ENCODE data around the gene SRGN. TPM values are rescaled to one million over a fixed set of nuclear protein-coding genes. Genes with fewer than 3 reads are reported as not detected.
A peak's percentile ranks its signal among the peaks of the same experiment; 100 is the strongest.
"Not testable (repeated sequence)": the region's sequence is repeated elsewhere in the genome, so short reads cannot be mapped to it uniquely, and the experiment has no call there.

Gene SRGN
- total RNA-seq (100 to 1,000 TPM in 3 of 5 experiments, 10 to 100 TPM in 2; 66.6 to 748 (median 227) TPM), polyA plus RNA-seq (100 to 1,000 TPM in 1 of 2 donors, 10 to 100 TPM in 1; 79.1 to 118 TPM), total RNA-seq (243 reads per million, percentile 94 among the genes with 10 or more reads in this experiment)

GRCh38 chr10:69087590-69088470 is at the start of gene SRGN:
TSS of gene SRGN (plus strand) at chr10:69088103. CDS start at chr10:69088158, 55 bp downstream.
- H3K4me1 Mint-ChIP-seq = peaks cover 25 to 66% (median 58%) of the 10 kb centered on the region in 7 donors
- peak within 1 kb of the TSS; percentile 85 to 95 (median 93) for H3K4me3 Mint-ChIP-seq
- intact Hi-C loops (cut with micrococcal nuclease) = loop anchor here (1.0 to 2.0 kb wide), 10 partner anchors 23 to 757 kb away; partner anchors contain the start of genes CCAR1 (in 1 of the 2), DDX21 (in 1 of the 2), DDX50 (in 1 of the 2) and HNRNPH3 (in 1 of the 2)
- DNase-seq (peak; percentile 54 to 94 (median 87)), ATAC-seq (peak; percentile 76)
- Histone ChIP-seq H3K4me3 (ENCODE audit: low read length) (peak within 1 kb of the TSS; percentile 84), H3K36me3 (ENCODE audit: control insufficient read depth in 2 of 3, insufficient read depth in 3 of 3, low read length in 3 of 3) (no peaks in the 10 kb centered on the region), H3K27me3 (ENCODE audit: control insufficient read depth in 2 of 2, insufficient read depth in 2 of 2, low read length in 2 of 2) (no peaks in the 10 kb centered on the region), H3K4me1 (ENCODE audit: control insufficient read depth in 2 of 2, insufficient read depth in 2 of 2, low read length in 2 of 2) (peaks cover 28 to 46% of the 10 kb centered on the region in 2 donors), H3K9me3 (ENCODE audit: control insufficient read depth in 2 of 3, low read length in 3 of 3) (no peaks in the 10 kb centered on the region), H3K27ac (ENCODE audit: low read depth, low read length) (peak within 1 kb of the TSS; percentile 97)
- H3K9me3 Mint-ChIP-seq = no peaks in the 10 kb centered on the region
- ChIA-PET CTCF (interaction anchor here (0.8 to 2.3 kb wide), 3 partner anchors 25 to 83 kb away, joined by 3 to 5 read pairs (median 3); no protein-coding TSS in a partner anchor), POLR2A (interaction anchor here (0.5 to 3.4 kb wide), 15 partner anchors 8 to 535 kb away, joined by 3 to 24 read pairs (median 3); partner anchors contain the start of gene KIFBP)
- no peaks in the 10 kb centered on the region for H3K27me3 Mint-ChIP-seq
- peaks cover 0 to 26% (median 0%) of the 10 kb centered on the region in 5 donors for H3K36me3 Mint-ChIP-seq
- peak within 1 kb of the TSS; percentile 93 to 99 (median 98) for H3K27ac Mint-ChIP-seq

GRCh38 chr10:69040904-69041303 is 47.0 kb upstream of the SRGN start:
- CTCF ChIA-PET = interaction anchor here (0.6 kb wide), 1 partner anchor 141 kb away, joined by 4 read pairs; no protein-coding TSS in a partner anchor
- POLR2A ChIA-PET; H3K9me3 ChIP-seq (ENCODE audit: control insufficient read depth in 2 of 3, low read length in 3 of 3); H3K27ac ChIP-seq (ENCODE audit: low read depth, low read length); H3K36me3 Mint-ChIP-seq; H3K27me3 Mint-ChIP-seq; DNase-seq; ATAC-seq; H3K4me3 ChIP-seq (ENCODE audit: low read length); intact Hi-C loops (cut with micrococcal nuclease); H3K9me3 Mint-ChIP-seq; H3K27me3 ChIP-seq (ENCODE audit: control insufficient read depth in 2 of 2, insufficient read depth in 2 of 2, low read length in 2 of 2); H3K4me3 Mint-ChIP-seq; H3K36me3 ChIP-seq (ENCODE audit: control insufficient read depth in 2 of 3, insufficient read depth in 3 of 3, low read length in 3 of 3): not testable (repeated sequence)
- H3K4me1 ChIP-seq (ENCODE audit: control insufficient read depth in 2 of 2, insufficient read depth in 2 of 2, low read length in 2 of 2) = peaks cover 21 to 27% of the 10 kb centered on the region in 2 donors
- peaks cover 11 to 25% (median 23%) of the 10 kb centered on the region in 7 donors for H3K4me1 Mint-ChIP-seq
- peak overlapping the region in 1 of 9 donors; percentile 59 for H3K27ac Mint-ChIP-seq

- Mint-ChIP-seq H3K9me3 (peaks cover 0 to 2% (median 0%) of the 10 kb centered on the region in 11 donors), H3K27ac (no peak overlapping the region), H3K36me3 (peaks cover 0 to 4% (median 0%) of the 10 kb centered on the region in 5 donors), H3K27me3 (no peaks in the 10 kb centered on the region), H3K4me1 (peaks cover 11 to 31% (median 26%) of the 10 kb centered on the region in 7 donors), H3K4me3 (no peak overlapping the region)
- ATAC-seq (no peak), DNase-seq (no peak)
- Histone ChIP-seq H3K27ac (ENCODE audit: low read depth, low read length) (no peak overlapping the region), H3K4me1 (ENCODE audit: control insufficient read depth in 2 of 2, insufficient read depth in 2 of 2, low read length in 2 of 2) (peaks cover 23 to 38% of the 10 kb centered on the region in 2 donors), H3K4me3 (ENCODE audit: low read length) (no peak overlapping the region), H3K27me3 (ENCODE audit: control insufficient read depth in 2 of 2, insufficient read depth in 2 of 2, low read length in 2 of 2) (no peaks in the 10 kb centered on the region), H3K9me3 (ENCODE audit: control insufficient read depth in 2 of 3, low read length in 3 of 3) (no peaks in the 10 kb centered on the region), H3K36me3 (ENCODE audit: control insufficient read depth in 2 of 3, insufficient read depth in 3 of 3, low read length in 3 of 3) (no peaks in the 10 kb centered on the region)
- intact Hi-C loops (cut with micrococcal nuclease) = no loop called here
- ChIA-PET POLR2A (no interaction called here), CTCF (no interaction called here)
Measured at GRCh38 chr10:69042417-69042816, 45.5 kb upstream of the SRGN start.

GRCh38 chr10:69042838-69043237 is 45.1 kb upstream of the SRGN start:
- ChIA-PET CTCF (no interaction called here), POLR2A (no interaction called here)
- DNase-seq = no peak
- Histone ChIP-seq H3K27ac (ENCODE audit: low read depth, low read length) (no peak overlapping the region), H3K9me3 (ENCODE audit: control insufficient read depth in 2 of 3, low read length in 3 of 3) (no peaks in the 10 kb centered on the region), H3K4me3 (ENCODE audit: low read length) (no peak overlapping the region), H3K4me1 (ENCODE audit: control insufficient read depth in 2 of 2, insufficient read depth in 2 of 2, low read length in 2 of 2) (peaks cover 23 to 38% of the 10 kb centered on the region in 2 donors), H3K27me3 (ENCODE audit: control insufficient read depth in 2 of 2, insufficient read depth in 2 of 2, low read length in 2 of 2) (no peaks in the 10 kb centered on the region), H3K36me3 (ENCODE audit: control insufficient read depth in 2 of 3, insufficient read depth in 3 of 3, low read length in 3 of 3) (no peaks in the 10 kb centered on the region)
- Mint-ChIP-seq H3K27me3 (no peaks in the 10 kb centered on the region), H3K9me3 (peaks cover 0 to 2% (median 0%) of the 10 kb centered on the region in 11 donors), H3K4me3 (no peak overlapping the region), H3K36me3 (peaks cover 0 to 4% (median 0%) of the 10 kb centered on the region in 5 donors), H3K27ac (no peak overlapping the region), H3K4me1 (peaks cover 11 to 35% (median 26%) of the 10 kb centered on the region in 7 donors)
- intact Hi-C loops (cut with micrococcal nuclease) = no loop called here
- ATAC-seq = no peak

GRCh38 chr10:69043931-69044531 is 43.9 kb upstream of the SRGN start:
- DNase-seq = peak in 1 of 9 donors; percentile 11
- Histone ChIP-seq H3K9me3 (ENCODE audit: control insufficient read depth in 2 of 3, low read length in 3 of 3) (no peaks in the 10 kb centered on the region), H3K4me1 (ENCODE audit: control insufficient read depth in 2 of 2, insufficient read depth in 2 of 2, low read length in 2 of 2) (peaks cover 23 to 38% of the 10 kb centered on the region in 2 donors), H3K36me3 (ENCODE audit: control insufficient read depth in 2 of 3, insufficient read depth in 3 of 3, low read length in 3 of 3) (no peaks in the 10 kb centered on the region), H3K4me3 (ENCODE audit: low read length) (peak overlapping the region; percentile 20), H3K27ac (ENCODE audit: low read depth, low read length) (peak overlapping the region; percentile 50), H3K27me3 (ENCODE audit: control insufficient read depth in 2 of 2, insufficient read depth in 2 of 2, low read length in 2 of 2) (no peaks in the 10 kb centered on the region)
- H3K4me1 Mint-ChIP-seq = peaks cover 11 to 41% (median 28%) of the 10 kb centered on the region in 7 donors
- intact Hi-C loops (cut with micrococcal nuclease) = loop anchor here in 1 of 2 donors (2.0 kb wide), 1 partner anchor 17 kb away; no protein-coding TSS in a partner anchor
- H3K36me3 Mint-ChIP-seq = peaks cover 0 to 4% (median 0%) of the 10 kb centered on the region in 5 donors
- ChIA-PET CTCF (interaction anchor here (0.7 to 1.6 kb wide), 3 partner anchors 38 to 950 kb away, joined by 3 to 9 read pairs (median 5); partner anchors contain the start of gene SRGN), POLR2A (interaction anchor here (0.9 to 1.4 kb wide), 2 partner anchors 46 to 48 kb away, joined by 4 to 6 read pairs; no protein-coding TSS in a partner anchor)
- no peak for ATAC-seq
- peak overlapping the region in 9 of 10 donors; percentile 26 to 71 (median 50) for H3K4me3 Mint-ChIP-seq
- H3K9me3 Mint-ChIP-seq = peaks cover 0 to 2% (median 0%) of the 10 kb centered on the region in 11 donors
- H3K27ac Mint-ChIP-seq = peak overlapping the region; percentile 86 to 99 (median 91)
- no peaks in the 10 kb centered on the region for H3K27me3 Mint-ChIP-seq

- intact Hi-C loops (cut with micrococcal nuclease) = loop anchor here in 1 of 2 donors (2.0 kb wide), 1 partner anchor 16 kb away; no protein-coding TSS in a partner anchor
- H3K27ac ChIP-seq (ENCODE audit: low read depth, low read length) = peak overlapping the region; percentile 50
- peak in 1 of 9 donors; percentile 2 for DNase-seq
- Mint-ChIP-seq H3K27me3 (no peaks in the 10 kb centered on the region), H3K36me3 (peaks cover 0 to 4% (median 0%) of the 10 kb centered on the region in 5 donors), H3K4me1 (peaks cover 11 to 42% (median 29%) of the 10 kb centered on the region in 7 donors), H3K9me3 (peaks cover 0 to 2% (median 0%) of the 10 kb centered on the region in 11 donors), H3K4me3 (peak overlapping the region in 9 of 10 donors; percentile 26 to 71 (median 50)), H3K27ac (peak overlapping the region; percentile 86 to 99 (median 91))
- H3K27me3 ChIP-seq (ENCODE audit: control insufficient read depth in 2 of 2, insufficient read depth in 2 of 2, low read length in 2 of 2) = no peaks in the 10 kb centered on the region
- peak; percentile 12 for ATAC-seq
- no peaks in the 10 kb centered on the region for H3K9me3 ChIP-seq (ENCODE audit: control insufficient read depth in 2 of 3, low read length in 3 of 3)
- H3K4me1 ChIP-seq (ENCODE audit: control insufficient read depth in 2 of 2, insufficient read depth in 2 of 2, low read length in 2 of 2) = peaks cover 23 to 38% of the 10 kb centered on the region in 2 donors
- H3K36me3 ChIP-seq (ENCODE audit: control insufficient read depth in 2 of 3, insufficient read depth in 3 of 3, low read length in 3 of 3) = no peaks in the 10 kb centered on the region
- ChIA-PET POLR2A (interaction anchor here (0.8 to 1.4 kb wide), 3 partner anchors 45 to 48 kb away, joined by 4 to 6 read pairs (median 5); no protein-coding TSS in a partner anchor), CTCF (interaction anchor here (1.3 to 1.6 kb wide), 2 partner anchors 39 to 43 kb away, joined by 5 to 9 read pairs; partner anchors contain the start of gene SRGN)
- H3K4me3 ChIP-seq (ENCODE audit: low read length) = no peak overlapping the region
Measured at GRCh38 chr10:69044546-69044945, 43.4 kb upstream of the SRGN start.

All from naive thymus-derived CD4-positive, alpha-beta T cell (primary cell).